Measurements from ENCODE around the gene MYL12A. TPM values are rescaled to one million over a fixed set of nuclear protein-coding genes. Genes with fewer than 3 reads are reported as not detected.

The MYL12A gene
- total and polyA plus RNA-seq, 2 of the 4 experiments (the other 2 are of a cell fraction): 549 to 580 TPM

DNA sequence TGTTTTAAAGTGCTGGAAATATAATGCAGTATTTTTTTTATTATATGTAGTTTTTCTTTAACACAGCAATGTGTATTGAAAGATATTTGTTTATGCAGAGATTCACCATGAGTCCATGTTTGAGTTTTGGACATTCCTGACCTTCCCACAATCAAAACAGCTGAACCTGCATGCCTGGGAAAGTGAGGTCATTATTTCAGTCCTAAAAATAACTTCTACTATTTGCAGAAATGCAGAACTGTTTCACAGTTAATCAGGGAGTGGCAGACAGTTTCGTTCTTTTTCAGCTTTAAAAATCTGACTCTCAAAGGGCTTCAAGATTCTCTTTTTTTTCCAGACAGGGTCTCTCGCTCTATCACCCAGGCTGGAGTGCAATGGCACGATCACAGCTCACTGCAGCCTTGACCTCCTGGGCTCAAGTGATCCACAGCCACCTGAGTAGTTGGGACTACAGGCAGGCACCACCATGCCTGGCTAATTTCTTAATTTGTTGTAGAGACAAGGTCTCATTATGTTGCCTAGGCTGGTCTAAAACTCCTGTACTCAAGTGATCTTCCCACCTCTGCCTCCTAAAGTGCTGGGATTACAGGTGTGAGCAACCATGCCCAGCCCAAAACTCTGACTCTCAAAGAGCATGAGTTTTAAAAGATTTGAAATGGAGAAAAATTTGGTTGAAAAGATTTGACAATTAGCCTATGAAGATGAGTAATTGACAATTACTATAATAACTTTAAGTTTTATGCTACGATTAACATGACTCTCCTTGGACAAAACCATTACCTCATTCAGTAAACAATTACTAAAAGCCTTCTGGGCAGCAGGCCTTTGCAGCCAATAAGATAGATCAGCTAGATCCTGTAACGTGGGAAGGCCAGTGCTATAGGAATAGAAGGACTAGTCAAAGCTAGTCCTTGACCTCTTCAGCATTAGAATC, 9.4 kb downstream of the MYL12A start (continued):
- TF ChIP-seq, protein P1, sequence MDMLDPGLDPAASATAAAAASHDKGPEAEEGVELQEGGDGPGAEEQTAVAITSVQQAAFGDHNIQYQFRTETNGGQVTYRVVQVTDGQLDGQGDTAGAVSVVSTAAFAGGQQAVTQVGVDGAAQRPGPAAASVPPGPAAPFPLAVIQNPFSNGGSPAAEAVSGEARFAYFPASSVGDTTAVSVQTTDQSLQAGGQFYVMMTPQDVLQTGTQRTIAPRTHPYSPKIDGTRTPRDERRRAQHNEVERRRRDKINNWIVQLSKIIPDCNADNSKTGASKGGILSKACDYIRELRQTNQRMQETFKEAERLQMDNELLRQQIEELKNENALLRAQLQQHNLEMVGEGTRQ (IDR thresholded peaks at IDR 0.05; ENCODE audit: low read depth, low read length): no peak

DNA sequence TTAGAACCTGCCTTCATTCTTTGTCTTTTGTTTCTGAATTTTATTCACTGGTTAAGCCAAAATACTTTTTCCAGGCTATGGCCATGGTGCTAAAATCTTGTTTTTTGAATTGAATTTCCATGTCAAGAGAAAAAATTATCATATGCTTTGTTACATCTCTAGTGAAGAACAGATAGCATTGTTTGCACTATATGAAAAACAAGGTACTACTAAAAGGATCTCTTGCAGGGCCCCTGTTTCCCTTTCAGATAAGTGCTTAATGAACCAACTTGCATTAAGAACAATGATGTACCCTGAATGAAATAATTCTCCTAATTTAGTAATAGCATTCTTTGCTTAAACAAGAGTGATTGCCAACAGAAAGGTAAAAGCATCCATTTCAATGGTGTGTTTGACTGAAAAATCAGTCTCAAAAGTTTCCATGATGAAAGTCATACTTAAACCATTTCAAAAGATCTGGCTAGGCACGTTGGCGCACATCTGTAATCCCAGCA, 10.1 kb downstream of the MYL12A start:
- Histone ChIP-seq H3K14ac (replicated peaks; ENCODE audit: low read depth, low read length) (no peak overlapping the region), H3K27ac (ENCODE audit: insufficient read depth, low read length) (peak overlapping the region; percentile 22; the same call in 1 of the 2 replicates), H2AK9ac (replicated peaks; ENCODE audit: low read depth, low read length, poor library complexity) (no peak overlapping the region), H3K9me1 (ENCODE audit: insufficient read depth, low read length) (no peaks in the 10 kb centered on the region), H3K4me1 (ENCODE audit: control insufficient read depth, insufficient read depth, low read length) (peaks cover 15% of the 10 kb centered on the region), H3K4me2 (ENCODE audit: low read depth, low read length) (no peak overlapping the region), H2BK15ac (ENCODE audit: low read depth, low read length) (no peak overlapping the region), H3K23ac (ENCODE audit: low read depth, low read length) (no peak overlapping the region), H3K79me1 (ENCODE audit: low read depth in 1 of 2, low read length in 2 of 2) (peaks cover 33 to 65% of the 10 kb centered on the region in 2 experiments), H2AK5ac (ENCODE audit: low read depth, low read length) (0 out of 2 replicates have a peak overlapping the region, but pooled peaks have one; percentile 30), H3K18ac (ENCODE audit: low read depth, low read length) (no peak overlapping the region), H3K27me3 (ENCODE audit: control insufficient read depth, insufficient read depth, low read length) (no peaks in the 10 kb centered on the region), H3K56ac (ENCODE audit: extremely low read depth, insufficient read depth, low read length) (no peak overlapping the region), H2BK20ac (ENCODE audit: low read depth, low read length) (no peak overlapping the region), H4K8ac (ENCODE audit: low read depth in 2 of 2, low read length in 2 of 2) (no peak overlapping the region), H3K9me3 (ENCODE audit: control insufficient read depth, insufficient read depth, low read length) (no peaks in the 10 kb centered on the region), H3K36me3 (ENCODE audit: control insufficient read depth, insufficient read depth, low read length) (peaks cover 35% of the 10 kb centered on the region), H4K5ac (ENCODE audit: low read depth, low read length) (no peak overlapping the region), H2BK120ac (ENCODE audit: low read depth, low read length) (no peak overlapping the region), H2AFZ (replicated peaks; ENCODE audit: low read length, poor library complexity) (no peak overlapping the region), H4K20me1 (ENCODE audit: insufficient read depth, low read length) (peaks cover 22% of the 10 kb centered on the region), H3K4me3 (ENCODE audit: insufficient read depth, low read depth, low read length) (no peak overlapping the region), H4K91ac (ENCODE audit: insufficient read depth, low read depth, low read length) (no peak overlapping the region), H3K4ac (ENCODE audit: low read depth, low read length) (no peak overlapping the region), H3K9ac (ENCODE audit: low read depth, low read length) (no peak overlapping the region), H2BK5ac (ENCODE audit: low read depth, low read length, poor library complexity, severe bottlenecking) (peak overlapping the region; percentile 81)
- TF ChIP-seq MAZ (IDR thresholded peaks at IDR 0.05; ENCODE audit: borderline replicate concordance, low read depth, low read length) (no peak), RAD21 (IDR thresholded peaks at IDR 0.05; ENCODE audit: low read length) (no peak), CHD1 (IDR thresholded peaks at IDR 0.05; ENCODE audit: low read depth, low read length) (no peak), NFE2L2 (IDR thresholded peaks at IDR 0.05; ENCODE audit: low read depth, low read length) (no peak), SMC3 (IDR thresholded peaks at IDR 0.05; ENCODE audit: low read depth, low read length) (no peak), CEBPB (IDR thresholded peaks at IDR 0.05; ENCODE audit: low read depth, low read length) (no peak), RCOR1 (IDR thresholded peaks at IDR 0.05; ENCODE audit: insufficient replicate concordance, low read length) (no peak), POLR2A (IDR thresholded peaks at IDR 0.05; ENCODE audit: low read depth, low read length) (no peak), RFX5 (IDR thresholded peaks at IDR 0.05; ENCODE audit: low read depth, low read length) (no peak), MAFK (IDR thresholded peaks at IDR 0.05; ENCODE audit: low read depth, low read length) (no peak)
- TF ChIP-seq, protein P1 (IDR thresholded peaks at IDR 0.05; ENCODE audit: low read depth, low read length): no peak
- TF ChIP-seq, protein P2, sequence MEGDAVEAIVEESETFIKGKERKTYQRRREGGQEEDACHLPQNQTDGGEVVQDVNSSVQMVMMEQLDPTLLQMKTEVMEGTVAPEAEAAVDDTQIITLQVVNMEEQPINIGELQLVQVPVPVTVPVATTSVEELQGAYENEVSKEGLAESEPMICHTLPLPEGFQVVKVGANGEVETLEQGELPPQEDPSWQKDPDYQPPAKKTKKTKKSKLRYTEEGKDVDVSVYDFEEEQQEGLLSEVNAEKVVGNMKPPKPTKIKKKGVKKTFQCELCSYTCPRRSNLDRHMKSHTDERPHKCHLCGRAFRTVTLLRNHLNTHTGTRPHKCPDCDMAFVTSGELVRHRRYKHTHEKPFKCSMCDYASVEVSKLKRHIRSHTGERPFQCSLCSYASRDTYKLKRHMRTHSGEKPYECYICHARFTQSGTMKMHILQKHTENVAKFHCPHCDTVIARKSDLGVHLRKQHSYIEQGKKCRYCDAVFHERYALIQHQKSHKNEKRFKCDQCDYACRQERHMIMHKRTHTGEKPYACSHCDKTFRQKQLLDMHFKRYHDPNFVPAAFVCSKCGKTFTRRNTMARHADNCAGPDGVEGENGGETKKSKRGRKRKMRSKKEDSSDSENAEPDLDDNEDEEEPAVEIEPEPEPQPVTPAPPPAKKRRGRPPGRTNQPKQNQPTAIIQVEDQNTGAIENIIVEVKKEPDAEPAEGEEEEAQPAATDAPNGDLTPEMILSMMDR (conservative IDR thresholded peaks at IDR 0.05; ENCODE audit: low read depth, low read length): no peak
- in situ Hi-C loops (cut with MboI; ENCODE audit: low sequenced_read_pairs): no loop called here
- ATAC-seq (ENCODE audit: low read depth) (no peak), DNase-seq (no peak)
- dilution Hi-C loops (cut with HindIII; ENCODE audit: low sequenced_read_pairs, unreplicated experiment): no loop called here
- ChIA-PET POLR2A (ENCODE audit: unreplicated experiment) (no interaction called here), CTCF (no interaction called here)
- no TSS peak for BruUV-seq (replicated peaks)
- intact Hi-C loops (cut with micrococcal nuclease): no loop called here
- no CpG with 5 or more reads among the region's 2 CpGs for WGBS, 2 experiments (ENCODE audit: extremely low coverage in 2 of 2, insufficient read length in 1 of 2)

Data from IMR-90 (cell line).